GM12878 (cell line): ENCODE measurements around the gene GPR146.

Experiments
- CBX3 ChIP-seq: fragments of 200-600 bp; sonication (generic); IDR thresholded peaks from 2 replicates; pipeline ENCODE4 v1.6.1; 2016; ENCODE audit warnings: low read depth, borderline replicate concordance
- HDAC2 ChIP-seq: fragments of 200-600 bp; sonication (generic); IDR thresholded peaks from 2 replicates; pipeline ENCODE4 v1.6.1; 2017
- POLR2A ChIP-seq: IDR thresholded peaks from 2 replicates; pipeline ENCODE4 v1.6.1; 2011; ENCODE audit warnings: low read depth, mild to moderate bottlenecking, low read length
- TARDBP ChIP-seq: IDR thresholded peaks from 2 replicates; pipeline ENCODE4 v1.6.1; 2016; ENCODE audit warnings: borderline replicate concordance
- YY1 ChIP-seq: IDR thresholded peaks from 2 replicates; pipeline ENCODE4 v1.6.1; 2011; ENCODE audit warnings: low read depth, mild to moderate bottlenecking, low read length
- TF ChIP-seq, protein P1 (sequence below), 3 experiments: IDR thresholded peaks in 2 of 3; conservative IDR thresholded peaks in 1 of 3; 2 replicates each; pipeline ENCODE4 v1.5.1; 2011; ENCODE audit warnings: low read depth in 3 of 3, low read length in 3 of 3, mild to moderate bottlenecking in 3 of 3, control low read depth in 2 of 3, moderate library complexity in 2 of 3, inconsistent platforms in 1 of 3, mixed read lengths in 1 of 3; ENCODE audit not compliant: control insufficient read depth in 2 of 3, insufficient read depth in 1 of 3; ENCODE audit errors: extremely low read depth in 1 of 3
- TF ChIP-seq, protein P2 (sequence below): fragments of 450-650 bp; IDR thresholded peaks from 2 replicates; pipeline ENCODE4 v1.6.1; 2017; ENCODE audit warnings: mild to moderate bottlenecking

DNA sequence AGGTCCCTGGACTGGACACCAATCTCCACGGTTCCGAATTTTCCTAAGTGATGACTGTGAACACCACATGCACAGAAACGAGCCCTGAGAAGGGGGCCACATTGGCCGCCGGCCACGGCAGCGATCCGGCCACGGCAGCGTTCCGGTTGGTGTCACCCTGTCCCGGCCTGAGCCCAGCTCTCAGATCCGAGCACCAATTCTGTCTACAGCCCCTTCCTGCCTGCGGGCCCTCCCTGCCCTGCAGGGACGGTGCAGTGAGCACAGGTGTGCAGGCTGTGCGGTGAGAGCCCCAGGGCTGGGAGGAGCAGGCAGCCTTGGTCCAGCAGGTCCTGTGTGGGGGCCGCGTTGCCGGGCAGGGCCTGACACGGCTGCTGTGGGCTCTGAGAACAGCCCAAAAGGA, 29.7 kb upstream of the GPR146 start:
- TF ChIP-seq HDAC2 (no peak), YY1 (no peak), TARDBP (no peak), POLR2A (peak; percentile 41; the same call in 1 of the 2 replicates), CBX3 (no peak)
- TF ChIP-seq, protein P1, sequence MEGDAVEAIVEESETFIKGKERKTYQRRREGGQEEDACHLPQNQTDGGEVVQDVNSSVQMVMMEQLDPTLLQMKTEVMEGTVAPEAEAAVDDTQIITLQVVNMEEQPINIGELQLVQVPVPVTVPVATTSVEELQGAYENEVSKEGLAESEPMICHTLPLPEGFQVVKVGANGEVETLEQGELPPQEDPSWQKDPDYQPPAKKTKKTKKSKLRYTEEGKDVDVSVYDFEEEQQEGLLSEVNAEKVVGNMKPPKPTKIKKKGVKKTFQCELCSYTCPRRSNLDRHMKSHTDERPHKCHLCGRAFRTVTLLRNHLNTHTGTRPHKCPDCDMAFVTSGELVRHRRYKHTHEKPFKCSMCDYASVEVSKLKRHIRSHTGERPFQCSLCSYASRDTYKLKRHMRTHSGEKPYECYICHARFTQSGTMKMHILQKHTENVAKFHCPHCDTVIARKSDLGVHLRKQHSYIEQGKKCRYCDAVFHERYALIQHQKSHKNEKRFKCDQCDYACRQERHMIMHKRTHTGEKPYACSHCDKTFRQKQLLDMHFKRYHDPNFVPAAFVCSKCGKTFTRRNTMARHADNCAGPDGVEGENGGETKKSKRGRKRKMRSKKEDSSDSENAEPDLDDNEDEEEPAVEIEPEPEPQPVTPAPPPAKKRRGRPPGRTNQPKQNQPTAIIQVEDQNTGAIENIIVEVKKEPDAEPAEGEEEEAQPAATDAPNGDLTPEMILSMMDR (IDR thresholded peaks at IDR 0.05 in 2 of 3, conservative IDR thresholded peaks at IDR 0.05 in 1 of 3; ENCODE audit: control insufficient read depth in 2 of 3, extremely low read depth in 1 of 3, insufficient read depth in 1 of 3, low read depth in 3 of 3, low read length in 3 of 3), result no peak
- TF ChIP-seq, protein P2, sequence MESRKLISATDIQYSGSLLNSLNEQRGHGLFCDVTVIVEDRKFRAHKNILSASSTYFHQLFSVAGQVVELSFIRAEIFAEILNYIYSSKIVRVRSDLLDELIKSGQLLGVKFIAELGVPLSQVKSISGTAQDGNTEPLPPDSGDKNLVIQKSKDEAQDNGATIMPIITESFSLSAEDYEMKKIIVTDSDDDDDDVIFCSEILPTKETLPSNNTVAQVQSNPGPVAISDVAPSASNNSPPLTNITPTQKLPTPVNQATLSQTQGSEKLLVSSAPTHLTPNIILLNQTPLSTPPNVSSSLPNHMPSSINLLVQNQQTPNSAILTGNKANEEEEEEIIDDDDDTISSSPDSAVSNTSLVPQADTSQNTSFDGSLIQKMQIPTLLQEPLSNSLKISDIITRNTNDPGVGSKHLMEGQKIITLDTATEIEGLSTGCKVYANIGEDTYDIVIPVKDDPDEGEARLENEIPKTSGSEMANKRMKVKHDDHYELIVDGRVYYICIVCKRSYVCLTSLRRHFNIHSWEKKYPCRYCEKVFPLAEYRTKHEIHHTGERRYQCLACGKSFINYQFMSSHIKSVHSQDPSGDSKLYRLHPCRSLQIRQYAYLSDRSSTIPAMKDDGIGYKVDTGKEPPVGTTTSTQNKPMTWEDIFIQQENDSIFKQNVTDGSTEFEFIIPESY, result no peak
